ENCODE measurements around the gene DCST1.

DNA sequence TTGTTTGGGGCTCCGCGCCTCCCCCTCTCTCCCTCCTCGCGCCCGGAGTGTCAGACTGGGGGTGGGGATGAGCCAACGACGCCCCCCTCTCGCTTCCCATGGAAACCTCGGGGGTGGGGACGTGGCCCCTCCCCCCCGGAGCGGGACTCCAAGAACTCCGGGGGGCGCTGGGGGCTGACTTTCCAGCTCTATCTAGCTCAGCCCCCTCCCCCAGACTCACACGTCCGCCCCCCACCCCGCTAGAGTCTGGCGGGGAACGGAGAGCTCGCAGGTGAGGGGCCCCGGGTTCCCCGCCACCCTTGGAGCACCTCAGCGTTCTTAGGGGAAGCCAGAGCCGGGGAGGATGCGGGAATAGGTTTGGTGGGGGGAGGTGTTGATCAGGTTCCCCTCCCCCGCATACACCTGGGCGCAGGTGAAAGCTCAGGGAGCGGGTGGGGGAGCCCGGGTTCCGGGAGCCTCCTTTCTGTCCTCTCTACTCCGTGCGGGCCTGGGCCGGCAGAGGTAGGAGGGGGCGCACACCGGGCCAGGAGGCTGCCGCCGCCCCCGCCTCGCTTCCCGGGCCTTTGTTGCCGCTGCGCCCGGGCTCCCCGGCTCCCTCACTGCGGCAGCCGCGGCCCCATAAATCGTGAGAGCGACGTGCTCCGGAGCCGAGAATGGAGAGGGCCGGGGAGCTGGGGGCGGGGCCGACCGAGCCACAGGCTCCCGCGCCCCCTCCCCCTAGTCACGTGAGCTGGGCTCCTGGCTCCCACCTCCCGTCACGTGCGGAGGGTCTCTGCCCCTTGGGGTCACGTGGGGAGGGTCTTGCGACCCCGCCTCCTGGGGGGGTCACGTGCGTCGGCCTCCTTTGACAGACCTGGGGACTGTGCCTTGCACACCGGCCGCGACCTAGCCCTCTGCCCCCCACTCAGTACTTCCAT is 46.9 kb downstream of the DCST1 start:
- TF ChIP-seq L3MBTL2 (conservative IDR thresholded peaks at IDR 0.05) = peak; percentile 92
- 0 out of 2 replicates have a peak, but pooled peaks have one; percentile 62 for TF ChIP-seq FOXM1 (IDR thresholded peaks at IDR 0.05; ENCODE audit: borderline replicate concordance)
- TF ChIP-seq BHLHE40 (IDR thresholded peaks at IDR 0.05; ENCODE audit: borderline replicate concordance) = no peak
- no peak for TF ChIP-seq SP1 (IDR thresholded peaks at IDR 0.05)
- no peak for TF ChIP-seq NFRKB (IDR thresholded peaks at IDR 0.05)
- no peak for TF ChIP-seq FOXA1 (IDR thresholded peaks at IDR 0.05)

All from HEK293T (cell line).